ENCODE measurements around the gene RASSF1.

- no peak for TF ChIP-seq CTCF (conservative IDR thresholded peaks at IDR 0.05)
- no peak for TF ChIP-seq ZFX (IDR thresholded peaks at IDR 0.05)
Observed at GRCh38 chr3:50340147-50340447, 539 bp downstream of the RASSF1 start.
